ENCODE measurements around the gene UQCRH. TPM values are rescaled to one million over a fixed set of nuclear protein-coding genes. Genes with fewer than 3 reads are reported as not detected.

The UQCRH gene
- total RNA-seq, 1 donor from 2014 or later: 575 TPM

GRCh38 chr1:46280092-46280491, 23.4 kb upstream of the UQCRH start:
- no peak for DNase-seq (ENCODE audit: low read depth)
- TF ChIP-seq CTCF (IDR thresholded peaks at IDR 0.05; ENCODE audit: insufficient read depth, low read length, poor library complexity, severe bottlenecking): no peak
- H3K27me3 ChIP-seq (ENCODE audit: control insufficient read depth, insufficient read depth, low read length): no peaks in the 10 kb centered on the region
- no peak overlapping the region for H3K4me3 ChIP-seq (ENCODE audit: low read depth, low read length)
- peaks cover 2% of the 10 kb centered on the region for H3K36me3 ChIP-seq (ENCODE audit: control insufficient read depth, insufficient read depth, low read length)

GRCh38 chr1:46281021-46281420, 22.5 kb upstream of the UQCRH start:
- H3K36me3 ChIP-seq (ENCODE audit: control insufficient read depth, insufficient read depth, low read length): peaks cover 3% of the 10 kb centered on the region

GRCh38 chr1:46284058-46284457, 19.4 kb upstream of the UQCRH start:
- no peak for DNase-seq (ENCODE audit: low read depth)
- TF ChIP-seq CTCF (IDR thresholded peaks at IDR 0.05; ENCODE audit: insufficient read depth, low read length, poor library complexity, severe bottlenecking): no peak
- H3K4me3 ChIP-seq (ENCODE audit: low read depth, low read length): no peak overlapping the region
- H3K27me3 ChIP-seq (ENCODE audit: control insufficient read depth, insufficient read depth, low read length): no peaks in the 10 kb centered on the region
- peaks cover 4% of the 10 kb centered on the region for H3K36me3 ChIP-seq (ENCODE audit: control insufficient read depth, insufficient read depth, low read length)

More at GRCh38 chr1:46281021-46281420, 22.5 kb upstream of the UQCRH start:
- no peaks in the 10 kb centered on the region for H3K27me3 ChIP-seq (ENCODE audit: control insufficient read depth, insufficient read depth, low read length)
- DNase-seq (ENCODE audit: low read depth): no peak
- no peak overlapping the region for H3K4me3 ChIP-seq (ENCODE audit: low read depth, low read length)
- TF ChIP-seq CTCF (IDR thresholded peaks at IDR 0.05; ENCODE audit: insufficient read depth, low read length, poor library complexity, severe bottlenecking): no peak

GRCh38 chr1:46284597-46285564, 18.6 kb upstream of the UQCRH start:
- no peak for TF ChIP-seq CTCF (IDR thresholded peaks at IDR 0.05; ENCODE audit: insufficient read depth, low read length, poor library complexity, severe bottlenecking)
- Histone ChIP-seq H3K4me3 (ENCODE audit: low read depth, low read length) (no peak overlapping the region), H3K27me3 (ENCODE audit: control insufficient read depth, insufficient read depth, low read length) (no peaks in the 10 kb centered on the region), H3K36me3 (ENCODE audit: control insufficient read depth, insufficient read depth, low read length) (peaks cover 4% of the 10 kb centered on the region)
- DNase-seq (ENCODE audit: low read depth): no peak

GRCh38 chr1:46285730-46286477, 17.6 kb upstream of the UQCRH start:
- no peak overlapping the region for H3K4me3 ChIP-seq (ENCODE audit: low read depth, low read length)
- H3K27me3 ChIP-seq (ENCODE audit: control insufficient read depth, insufficient read depth, low read length): no peaks in the 10 kb centered on the region
- no peak for TF ChIP-seq CTCF (IDR thresholded peaks at IDR 0.05; ENCODE audit: insufficient read depth, low read length, poor library complexity, severe bottlenecking)
- no peak for DNase-seq (ENCODE audit: low read depth)
- peaks cover 4% of the 10 kb centered on the region for H3K36me3 ChIP-seq (ENCODE audit: control insufficient read depth, insufficient read depth, low read length)
